NT2/D1 (cell line): ENCODE measurements around the gene PHKB.

Experiments used
- DNase-seq: peaks from one replicate; pipeline ENCODE4 v3.0.0-alpha.2; 2011; ENCODE audit warnings: low read depth, low spot score
- H3K27me3 ChIP-seq: 2 replicates; pipeline ENCODE4 v1.6.0; 2011; ENCODE audit warnings: mild to moderate bottlenecking; ENCODE audit not compliant: insufficient read length, insufficient read depth
- H3K36me3 ChIP-seq: 2 replicates; pipeline ENCODE4 v1.6.1; 2011; ENCODE audit warnings: mild to moderate bottlenecking, low read length, mixed read lengths; ENCODE audit not compliant: insufficient read depth, insufficient read length
- H3K4me1 ChIP-seq: 2 replicates; pipeline ENCODE4 v1.5.1; 2011; ENCODE audit not compliant: insufficient read depth, insufficient read length
- H3K4me3 ChIP-seq: 2 replicates; pipeline ENCODE4 v1.5.1; 2011; ENCODE audit warnings: low read depth; ENCODE audit not compliant: insufficient read length
- H3K9ac ChIP-seq: 2 replicates; pipeline ENCODE4 v1.6.0; 2011; ENCODE audit warnings: low read depth; ENCODE audit not compliant: insufficient read length
- H3K9me3 ChIP-seq: 2 replicates; pipeline ENCODE4 v1.5.1; 2011; ENCODE audit warnings: mild to moderate bottlenecking, low read length; ENCODE audit not compliant: insufficient read depth
- SUZ12 ChIP-seq: IDR thresholded peaks from 2 replicates; pipeline ENCODE4 v1.6.1; 2011; ENCODE audit not compliant: insufficient read length, insufficient read depth; ENCODE audit errors: extremely low read depth
- YY1 ChIP-seq: IDR thresholded peaks from 2 replicates; pipeline ENCODE4 v1.6.1; 2011; ENCODE audit not compliant: insufficient read length, insufficient read depth
- ZNF274 ChIP-seq: IDR thresholded peaks from 2 replicates; pipeline ENCODE4 v1.6.1; 2011; ENCODE audit warnings: mild to moderate bottlenecking, low read depth, low read length

The PHKB gene

GRCh38 chr16:47625115-47625567 lies 164.0 kb downstream of the PHKB start:
- Histone ChIP-seq H3K4me1 (no peaks in the 10 kb centered on the region), H3K36me3 (no peaks in the 10 kb centered on the region), H3K27me3 (no peaks in the 10 kb centered on the region), H3K4me3 (no peak overlapping the region), H3K9ac (no peak overlapping the region), H3K9me3 (no peaks in the 10 kb centered on the region)
- no peak for DNase-seq
- TF ChIP-seq SUZ12 (no peak), ZNF274 (no peak), YY1 (no peak)

GRCh38 chr16:47626246-47626645 lies 165.1 kb downstream of the PHKB start:
- Histone ChIP-seq H3K9me3 (no peaks in the 10 kb centered on the region), H3K27me3 (no peaks in the 10 kb centered on the region), H3K9ac (no peak overlapping the region), H3K4me3 (no peak overlapping the region), H3K36me3 (peaks cover 3% of the 10 kb centered on the region), H3K4me1 (no peaks in the 10 kb centered on the region)
- DNase-seq: no peak
- no peak for TF ChIP-seq ZNF274
- TF ChIP-seq YY1: no peak
- no peak for TF ChIP-seq SUZ12

DNA sequence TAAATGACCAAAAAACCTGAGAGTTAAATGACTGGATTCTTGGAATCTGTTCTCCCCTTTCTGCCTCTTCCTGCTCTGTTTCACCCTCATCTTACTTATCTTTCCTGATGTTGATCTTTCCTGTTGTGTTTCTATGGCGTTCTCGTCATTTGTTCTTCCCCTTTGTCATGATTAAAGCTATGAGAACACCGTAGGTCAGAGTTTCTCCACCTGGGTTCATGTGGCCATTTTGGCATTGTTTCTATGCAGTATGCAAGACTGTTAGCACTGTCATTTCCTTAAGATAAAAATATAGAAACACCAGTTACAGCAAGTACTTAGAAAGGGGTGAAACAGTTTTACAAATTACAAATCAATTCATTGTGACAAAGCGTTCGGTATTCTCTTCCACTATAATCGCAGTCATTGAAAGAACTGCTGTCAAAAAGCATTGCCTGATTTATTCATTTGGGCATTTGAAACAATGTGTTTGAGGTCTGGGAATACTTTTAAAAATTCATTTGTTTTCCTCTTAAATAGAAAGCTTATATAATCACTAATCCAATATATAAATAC lies 166.0 kb downstream of the PHKB start:
- Histone ChIP-seq H3K36me3 (peaks cover 3% of the 10 kb centered on the region), H3K9me3 (no peaks in the 10 kb centered on the region), H3K9ac (no peak overlapping the region), H3K4me3 (no peak overlapping the region), H3K4me1 (no peaks in the 10 kb centered on the region), H3K27me3 (no peaks in the 10 kb centered on the region)
- DNase-seq: no peak
- TF ChIP-seq YY1 (no peak), SUZ12 (no peak), ZNF274 (no peak)

- no peak for DNase-seq
- Histone ChIP-seq H3K4me1 (no peaks in the 10 kb centered on the region), H3K27me3 (no peaks in the 10 kb centered on the region), H3K4me3 (no peak overlapping the region), H3K36me3 (peaks cover 3% of the 10 kb centered on the region), H3K9me3 (no peaks in the 10 kb centered on the region), H3K9ac (no peak overlapping the region)
- TF ChIP-seq SUZ12 (no peak), YY1 (no peak), ZNF274 (no peak)
Measured at GRCh38 chr16:47627721-47628120, 166.6 kb downstream of the PHKB start.

DNA sequence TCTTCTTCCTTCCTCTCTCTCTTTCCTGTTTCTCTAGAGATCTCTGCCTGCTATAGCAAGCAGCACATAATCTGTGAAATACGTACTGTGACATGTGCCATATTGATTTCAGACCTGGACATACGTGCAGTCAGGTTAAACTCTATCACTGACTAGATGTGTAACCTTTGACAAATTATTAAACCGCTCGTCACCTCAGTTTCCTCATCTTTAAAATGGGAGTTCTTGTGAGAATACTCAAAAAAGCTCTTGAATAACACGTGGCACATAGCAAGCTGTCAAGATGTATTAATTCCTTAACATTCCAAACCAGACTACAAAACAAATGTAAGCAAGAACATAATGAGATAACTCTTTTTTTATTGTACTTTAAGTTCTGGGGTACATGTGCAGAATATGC lies 170.0 kb downstream of the PHKB start:
- H3K4me1 ChIP-seq: no peaks in the 10 kb centered on the region
- no peak for DNase-seq
- peaks cover 3% of the 10 kb centered on the region for H3K36me3 ChIP-seq
- H3K4me3 ChIP-seq: no peak overlapping the region
- TF ChIP-seq ZNF274 (no peak), YY1 (no peak), SUZ12 (no peak)
- H3K9me3 ChIP-seq: no peaks in the 10 kb centered on the region
- H3K9ac ChIP-seq: no peak overlapping the region
- H3K27me3 ChIP-seq: no peaks in the 10 kb centered on the region

GRCh38 chr16:47634126-47634525 lies 173.0 kb downstream of the PHKB start:
- TF ChIP-seq YY1: no peak
- TF ChIP-seq SUZ12: no peak
- TF ChIP-seq ZNF274: no peak
- Histone ChIP-seq H3K9me3 (no peaks in the 10 kb centered on the region), H3K4me1 (no peaks in the 10 kb centered on the region), H3K27me3 (no peaks in the 10 kb centered on the region), H3K4me3 (no peak overlapping the region), H3K9ac (no peak overlapping the region), H3K36me3 (peaks cover 6% of the 10 kb centered on the region)
- no peak for DNase-seq

DNA sequence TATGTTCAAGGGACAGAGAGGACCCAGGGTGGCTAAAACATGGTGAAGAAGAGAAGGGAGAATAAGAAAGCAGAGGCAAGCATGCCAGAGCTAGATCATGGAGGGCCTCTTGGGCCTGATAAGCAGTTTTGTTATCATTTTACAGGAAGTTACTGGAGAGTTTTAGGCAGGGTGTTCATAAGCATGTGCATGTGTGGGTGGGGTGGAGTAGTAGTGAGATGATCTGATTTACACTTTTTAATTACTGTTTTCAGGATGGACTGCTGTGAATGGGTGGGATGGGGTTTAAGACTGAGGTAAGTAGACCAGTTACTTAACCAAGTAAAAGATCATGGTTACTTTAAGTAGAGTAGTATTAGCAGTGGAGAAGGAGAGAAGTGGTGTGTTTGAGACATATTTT lies 173.6 kb downstream of the PHKB start:
- H3K4me1 ChIP-seq: no peaks in the 10 kb centered on the region
- no peaks in the 10 kb centered on the region for H3K27me3 ChIP-seq
- no peak for DNase-seq
- TF ChIP-seq YY1: no peak
- TF ChIP-seq SUZ12: no peak
- no peak for TF ChIP-seq ZNF274
- no peak overlapping the region for H3K4me3 ChIP-seq
- H3K36me3 ChIP-seq: peaks cover 6% of the 10 kb centered on the region
- no peaks in the 10 kb centered on the region for H3K9me3 ChIP-seq
- no peak overlapping the region for H3K9ac ChIP-seq
